HFFc6 (cell line): ENCODE measurements around the gene ARHGAP44. TPM values are rescaled to one million over a fixed set of nuclear protein-coding genes. Genes with fewer than 3 reads are reported as not detected.

Experiments used
- DNase-seq: peaks from one replicate; pipeline ENCODE4 v3.0.0-alpha.2; 2018
- H3K27ac Mint-ChIP-seq: 2 replicates; pipeline ENCODE4 v1.8.0; 2020; ENCODE audit warnings: mild to moderate bottlenecking, mixed read lengths
- H3K27me3 Mint-ChIP-seq: 2 replicates; pipeline ENCODE4 v1.8.0; 2021; ENCODE audit warnings: mild to moderate bottlenecking, moderate library complexity, mixed read lengths; ENCODE audit not compliant: insufficient read depth
- H3K36me3 Mint-ChIP-seq: 2 replicates; pipeline ENCODE4 v1.8.0; 2021; ENCODE audit warnings: low read depth, mixed read lengths
- H3K4me1 Mint-ChIP-seq: 2 replicates; pipeline ENCODE4 v1.8.0; 2020; ENCODE audit warnings: low read depth, mixed read lengths
- H3K4me3 Mint-ChIP-seq: 2 replicates; pipeline ENCODE4 v1.8.0; 2020; ENCODE audit warnings: mild to moderate bottlenecking, moderate library complexity, mixed read lengths
- H3K9me3 Mint-ChIP-seq: 2 replicates; pipeline ENCODE4 v1.8.0; 2020; ENCODE audit warnings: mild to moderate bottlenecking, mixed read lengths
- total RNA-seq, 6 experiments: library from RNA; stranded (reverse); fragmentation: NEBNext Ultra II Directional; extraction: Animal tissue kit (Norgen Biotek cat#: 25700); gene quantifications; 2 replicates in 1 of 6; 3 replicates in 5 of 6; pipeline ENCODE4 v1.2.3, GENCODE V29; 2021
- TF ChIP-seq, protein P1 (sequence below): fragments of 200-600 bp; sonication (generic); IDR thresholded peaks from 2 replicates; pipeline ENCODE4 v1.5.0; 2021; ENCODE audit warnings: antibody characterized with exemption, mild to moderate bottlenecking

ARHGAP44 gene
- total RNA-seq, 6 experiments from 2014 or later = 0.43 to 1.3 (median 0.68) TPM

- Mint-ChIP-seq H3K4me1 (no peaks in the 10 kb centered on the region), H3K27me3 (peaks cover 3% of the 10 kb centered on the region), H3K36me3 (no peaks in the 10 kb centered on the region), H3K9me3 (no peaks in the 10 kb centered on the region), H3K4me3 (no peak overlapping the region), H3K27ac (no peak overlapping the region)
- TF ChIP-seq, protein P1, sequence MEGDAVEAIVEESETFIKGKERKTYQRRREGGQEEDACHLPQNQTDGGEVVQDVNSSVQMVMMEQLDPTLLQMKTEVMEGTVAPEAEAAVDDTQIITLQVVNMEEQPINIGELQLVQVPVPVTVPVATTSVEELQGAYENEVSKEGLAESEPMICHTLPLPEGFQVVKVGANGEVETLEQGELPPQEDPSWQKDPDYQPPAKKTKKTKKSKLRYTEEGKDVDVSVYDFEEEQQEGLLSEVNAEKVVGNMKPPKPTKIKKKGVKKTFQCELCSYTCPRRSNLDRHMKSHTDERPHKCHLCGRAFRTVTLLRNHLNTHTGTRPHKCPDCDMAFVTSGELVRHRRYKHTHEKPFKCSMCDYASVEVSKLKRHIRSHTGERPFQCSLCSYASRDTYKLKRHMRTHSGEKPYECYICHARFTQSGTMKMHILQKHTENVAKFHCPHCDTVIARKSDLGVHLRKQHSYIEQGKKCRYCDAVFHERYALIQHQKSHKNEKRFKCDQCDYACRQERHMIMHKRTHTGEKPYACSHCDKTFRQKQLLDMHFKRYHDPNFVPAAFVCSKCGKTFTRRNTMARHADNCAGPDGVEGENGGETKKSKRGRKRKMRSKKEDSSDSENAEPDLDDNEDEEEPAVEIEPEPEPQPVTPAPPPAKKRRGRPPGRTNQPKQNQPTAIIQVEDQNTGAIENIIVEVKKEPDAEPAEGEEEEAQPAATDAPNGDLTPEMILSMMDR = no peak
- DNase-seq = no peak
Measured at GRCh38 chr17:12927001-12927400, 137.7 kb downstream of the ARHGAP44 start.

DNA sequence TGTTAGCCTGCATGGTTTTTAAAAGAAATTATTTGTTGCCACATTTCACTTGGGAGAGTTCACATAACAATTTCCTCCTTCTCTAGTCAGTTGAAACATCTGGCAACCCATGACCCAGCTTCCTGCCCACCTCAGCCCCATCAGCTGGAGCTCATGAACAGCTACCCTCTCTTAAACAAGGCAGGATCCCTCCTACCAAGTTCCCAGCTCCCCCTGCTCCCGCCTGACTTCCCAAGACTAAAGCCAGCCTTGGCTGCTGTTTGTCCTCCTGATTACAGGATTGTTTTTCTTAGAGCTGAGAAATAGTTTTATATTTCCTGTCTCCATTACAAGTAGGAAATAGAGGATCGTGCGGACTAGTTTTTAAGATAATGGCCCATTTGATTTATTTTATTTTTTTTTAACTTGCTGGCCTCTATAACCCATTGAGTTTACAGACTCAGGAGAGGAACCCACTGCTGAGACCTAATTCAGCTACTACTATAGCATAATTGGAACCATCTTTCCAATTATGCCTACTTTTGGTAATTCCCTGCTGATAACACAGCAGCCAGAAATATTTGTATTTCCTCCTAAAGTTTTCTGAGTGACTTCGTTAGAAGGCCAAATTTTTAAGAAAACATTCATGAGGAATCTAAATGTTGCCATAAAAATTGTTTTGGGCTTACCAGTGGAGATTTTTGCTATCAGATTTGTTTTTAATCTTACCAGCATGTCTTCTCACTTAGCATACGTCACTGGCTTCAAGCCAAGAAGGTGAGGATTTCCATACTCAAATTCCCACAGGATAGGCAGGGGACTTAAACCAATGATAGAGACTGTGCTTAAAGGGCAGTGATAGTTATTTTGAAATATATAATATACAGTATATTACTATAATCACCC lies 138.5 kb downstream of the ARHGAP44 start:
- TF ChIP-seq, protein P1 = no peak
- Mint-ChIP-seq H3K4me3 (no peak overlapping the region), H3K9me3 (no peaks in the 10 kb centered on the region), H3K4me1 (no peaks in the 10 kb centered on the region), H3K27ac (no peak overlapping the region), H3K27me3 (peaks cover 3% of the 10 kb centered on the region), H3K36me3 (no peaks in the 10 kb centered on the region)
- DNase-seq = no peak

DNA sequence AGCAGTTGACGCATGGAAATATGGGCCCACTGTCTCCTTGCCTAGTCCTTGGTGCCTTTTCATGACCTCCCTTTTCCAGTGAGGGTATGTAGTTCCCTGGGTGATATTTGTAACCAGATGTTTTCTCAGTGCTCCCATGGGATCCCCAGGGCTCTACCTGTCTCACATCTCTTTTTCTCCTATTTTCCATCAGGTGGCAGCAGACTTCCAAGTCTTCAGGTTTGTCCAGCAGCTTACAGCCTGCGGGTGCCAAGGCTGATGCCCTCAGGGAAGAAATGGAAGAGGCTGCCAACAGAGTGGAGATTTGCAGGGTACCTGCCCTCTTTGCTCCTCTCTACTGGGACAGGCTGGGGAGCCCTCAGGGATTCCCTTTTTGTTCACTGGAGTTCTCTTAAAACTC lies 139.4 kb downstream of the ARHGAP44 start:
- DNase-seq = no peak
- Mint-ChIP-seq H3K27me3 (peaks cover 3% of the 10 kb centered on the region), H3K4me1 (no peaks in the 10 kb centered on the region), H3K27ac (no peak overlapping the region), H3K36me3 (no peaks in the 10 kb centered on the region), H3K4me3 (no peak overlapping the region), H3K9me3 (no peaks in the 10 kb centered on the region)
- TF ChIP-seq, protein P1 = peak; percentile 28; the same call in 1 of the 2 replicates

DNA sequence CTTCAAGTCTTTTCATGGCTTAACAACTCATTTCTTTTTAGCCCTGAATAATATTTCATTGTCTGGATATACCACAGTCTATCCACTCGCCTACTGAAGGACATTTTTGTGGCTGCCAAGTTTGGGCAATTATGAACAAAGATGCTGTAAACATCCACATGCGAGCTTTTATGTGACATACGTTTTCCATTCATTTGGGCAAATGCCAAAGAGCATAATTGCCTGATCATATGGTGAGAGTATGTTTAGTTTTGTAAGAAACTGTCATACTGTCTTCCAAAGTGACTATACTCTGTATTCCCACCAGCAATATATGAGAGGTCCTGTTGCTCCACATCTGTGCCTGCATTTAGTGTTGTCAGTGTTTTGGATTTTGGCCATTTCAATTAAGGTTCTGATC lies 147.2 kb downstream of the ARHGAP44 start:
- no peak overlapping the region for H3K4me3 Mint-ChIP-seq
- H3K36me3 Mint-ChIP-seq = no peaks in the 10 kb centered on the region
- H3K9me3 Mint-ChIP-seq = peaks cover 11% of the 10 kb centered on the region
- peaks cover 1% of the 10 kb centered on the region for H3K27me3 Mint-ChIP-seq
- no peak for DNase-seq
- TF ChIP-seq, protein P1 = no peak
- no peaks in the 10 kb centered on the region; the same call in 1 of the 2 replicates for H3K4me1 Mint-ChIP-seq
- no peak overlapping the region for H3K27ac Mint-ChIP-seq

DNA sequence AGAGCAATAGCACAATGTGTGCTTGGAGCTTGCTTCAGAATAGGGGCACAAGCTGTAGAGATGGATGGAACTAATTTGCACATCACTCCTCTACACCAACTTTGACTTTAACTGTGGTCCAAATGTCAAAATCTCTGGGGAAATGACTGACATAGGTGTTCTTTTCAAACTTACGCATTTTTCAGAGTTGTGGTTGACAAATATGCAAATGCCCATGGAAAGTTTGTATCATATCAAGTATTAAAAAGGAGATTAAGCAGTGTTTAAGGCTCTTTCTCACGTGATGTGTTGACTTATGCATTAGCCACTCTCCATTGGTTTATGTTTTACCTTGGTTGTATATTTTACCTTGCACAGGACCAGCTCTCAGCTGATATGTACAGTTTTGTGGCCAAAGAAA lies 151.4 kb downstream of the ARHGAP44 start:
- Mint-ChIP-seq H3K27me3 (no peaks in the 10 kb centered on the region; the same call in 1 of the 2 replicates), H3K27ac (no peak overlapping the region), H3K36me3 (no peaks in the 10 kb centered on the region), H3K9me3 (peaks cover 11% of the 10 kb centered on the region), H3K4me3 (no peak overlapping the region), H3K4me1 (no peaks in the 10 kb centered on the region)
- DNase-seq = no peak
- TF ChIP-seq, protein P1 = no peak
